ENCODE measurements around the gene AK9. TPM values are rescaled to one million over a fixed set of nuclear protein-coding genes. Genes with fewer than 3 reads are reported as not detected.

The AK9 gene
- total RNA-seq, 4 donors from 2014 or later = 8.4 to 15.0 (median 10.6) TPM

DNA sequence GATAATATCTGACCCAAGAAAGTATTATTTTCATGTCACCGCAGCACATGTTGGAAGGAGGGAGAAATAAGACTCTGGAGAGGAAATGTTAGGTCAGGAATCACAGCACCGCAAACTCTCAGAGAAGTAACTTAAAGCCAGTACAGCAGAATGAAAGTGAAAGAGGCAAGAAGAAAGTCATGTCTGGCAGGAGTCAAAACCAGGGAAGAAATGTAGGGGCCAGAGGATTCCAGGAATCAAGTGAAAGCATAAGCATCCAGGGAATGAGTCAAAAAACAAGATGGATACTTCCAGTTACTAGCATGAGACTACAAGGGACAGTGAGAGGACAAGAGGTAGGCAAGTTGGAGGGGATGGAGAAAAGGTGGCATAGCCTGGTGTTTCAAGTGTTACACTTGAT, 80.4 kb downstream of the AK9 start:
- Histone ChIP-seq H3K9me3 (no peaks in the 10 kb centered on the region), H3K36me3 (peaks cover 0 to 16% (median 12%) of the 10 kb centered on the region in 4 donors), H3K27ac (replicated peaks in 1 of 4) (no peak overlapping the region), H3K4me1 (no peaks in the 10 kb centered on the region), H3K27me3 (no peaks in the 10 kb centered on the region), H3K4me3 (no peak overlapping the region)
- TF ChIP-seq, protein P1, sequence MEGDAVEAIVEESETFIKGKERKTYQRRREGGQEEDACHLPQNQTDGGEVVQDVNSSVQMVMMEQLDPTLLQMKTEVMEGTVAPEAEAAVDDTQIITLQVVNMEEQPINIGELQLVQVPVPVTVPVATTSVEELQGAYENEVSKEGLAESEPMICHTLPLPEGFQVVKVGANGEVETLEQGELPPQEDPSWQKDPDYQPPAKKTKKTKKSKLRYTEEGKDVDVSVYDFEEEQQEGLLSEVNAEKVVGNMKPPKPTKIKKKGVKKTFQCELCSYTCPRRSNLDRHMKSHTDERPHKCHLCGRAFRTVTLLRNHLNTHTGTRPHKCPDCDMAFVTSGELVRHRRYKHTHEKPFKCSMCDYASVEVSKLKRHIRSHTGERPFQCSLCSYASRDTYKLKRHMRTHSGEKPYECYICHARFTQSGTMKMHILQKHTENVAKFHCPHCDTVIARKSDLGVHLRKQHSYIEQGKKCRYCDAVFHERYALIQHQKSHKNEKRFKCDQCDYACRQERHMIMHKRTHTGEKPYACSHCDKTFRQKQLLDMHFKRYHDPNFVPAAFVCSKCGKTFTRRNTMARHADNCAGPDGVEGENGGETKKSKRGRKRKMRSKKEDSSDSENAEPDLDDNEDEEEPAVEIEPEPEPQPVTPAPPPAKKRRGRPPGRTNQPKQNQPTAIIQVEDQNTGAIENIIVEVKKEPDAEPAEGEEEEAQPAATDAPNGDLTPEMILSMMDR (IDR thresholded peaks at IDR 0.05) = no peak
- no peak for TF ChIP-seq EP300 (IDR thresholded peaks at IDR 0.05)
- no peak for TF ChIP-seq POLR2AphosphoS5 (IDR thresholded peaks at IDR 0.05)
- no peak for TF ChIP-seq POLR2A (IDR thresholded peaks at IDR 0.05; ENCODE audit: low read depth)
- no peak for DNase-seq (ENCODE audit: extremely low spot score)
- 69% methylated on average over 2 of the region's 2 CpGs for WGBS
- intact Hi-C loops (cut with DNase I) = no loop called here

- intact Hi-C loops (cut with DNase I) = no loop called here
- TF ChIP-seq EP300 (IDR thresholded peaks at IDR 0.05) (no peak), POLR2A (IDR thresholded peaks at IDR 0.05; ENCODE audit: low read depth) (no peak), POLR2AphosphoS5 (IDR thresholded peaks at IDR 0.05) (no peak)
- TF ChIP-seq, protein P1 (IDR thresholded peaks at IDR 0.05) = no peak
- 59% methylated on average over 1 of the region's 1 CpG for WGBS
- no peak overlapping the region for H3K27ac ChIP-seq (replicated peaks in 1 of 4)
- DNase-seq (ENCODE audit: extremely low spot score) = no peak
- no peak overlapping the region for H3K4me3 ChIP-seq
- no peaks in the 10 kb centered on the region for H3K9me3 ChIP-seq
- peaks cover 0 to 16% (median 12%) of the 10 kb centered on the region in 4 donors for H3K36me3 ChIP-seq
- no peaks in the 10 kb centered on the region for H3K4me1 ChIP-seq
- no peaks in the 10 kb centered on the region for H3K27me3 ChIP-seq
Measured at GRCh38 chr6:109609737-109610136, 81.3 kb downstream of the AK9 start.

- Histone ChIP-seq H3K27me3 (no peaks in the 10 kb centered on the region), H3K4me3 (no peak overlapping the region), H3K27ac (replicated peaks in 1 of 4) (no peak overlapping the region), H3K9me3 (peaks cover 0 to 6% (median 0%) of the 10 kb centered on the region in 4 donors), H3K36me3 (peaks cover 0 to 16% (median 9%) of the 10 kb centered on the region in 4 donors), H3K4me1 (no peaks in the 10 kb centered on the region)
- intact Hi-C loops (cut with DNase I) = no loop called here
- TF ChIP-seq, protein P1 (IDR thresholded peaks at IDR 0.05) = no peak
- TF ChIP-seq POLR2A (IDR thresholded peaks at IDR 0.05; ENCODE audit: low read depth) = no peak
- TF ChIP-seq EP300 (IDR thresholded peaks at IDR 0.05) = no peak
- no peak for TF ChIP-seq POLR2AphosphoS5 (IDR thresholded peaks at IDR 0.05)
- no peak for DNase-seq (ENCODE audit: extremely low spot score)
- 96% methylated on average over 2 of the region's 2 CpGs for WGBS
Measured at GRCh38 chr6:109606359-109606758, 84.6 kb downstream of the AK9 start.

GRCh38 chr6:109595998-109596397, 95.0 kb downstream of the AK9 start:
- Histone ChIP-seq H3K4me1 (no peaks in the 10 kb centered on the region), H3K27me3 (no peaks in the 10 kb centered on the region), H3K36me3 (no peaks in the 10 kb centered on the region), H3K27ac (replicated peaks in 1 of 4) (no peak overlapping the region), H3K9me3 (peaks cover 0 to 9% (median 2%) of the 10 kb centered on the region in 4 donors), H3K4me3 (no peak overlapping the region)
- WGBS = 32% methylated on average over 2 of the region's 2 CpGs
- TF ChIP-seq POLR2A (IDR thresholded peaks at IDR 0.05; ENCODE audit: low read depth) (no peak), POLR2AphosphoS5 (IDR thresholded peaks at IDR 0.05) (no peak), EP300 (IDR thresholded peaks at IDR 0.05) (no peak)
- TF ChIP-seq, protein P1 (IDR thresholded peaks at IDR 0.05) = no peak
- intact Hi-C loops (cut with DNase I) = no loop called here
- no peak for DNase-seq (ENCODE audit: extremely low spot score)

GRCh38 chr6:109580519-109580918, 110.5 kb downstream of the AK9 start:
- H3K36me3 ChIP-seq = peaks cover 0 to 7% (median 2%) of the 10 kb centered on the region in 4 donors
- intact Hi-C loops (cut with DNase I) = no loop called here
- H3K9me3 ChIP-seq = no peaks in the 10 kb centered on the region
- TF ChIP-seq POLR2AphosphoS5 (IDR thresholded peaks at IDR 0.05) (no peak), EP300 (IDR thresholded peaks at IDR 0.05) (no peak), POLR2A (IDR thresholded peaks at IDR 0.05; ENCODE audit: low read depth) (no peak)
- TF ChIP-seq, protein P1 (IDR thresholded peaks at IDR 0.05) = no peak
- H3K4me3 ChIP-seq = no peak overlapping the region
- no peaks in the 10 kb centered on the region for H3K4me1 ChIP-seq
- H3K27ac ChIP-seq (replicated peaks in 1 of 4) = no peak overlapping the region
- no peak for DNase-seq (ENCODE audit: extremely low spot score)
- WGBS = 76% methylated on average over 8 of the region's 8 CpGs
- no peaks in the 10 kb centered on the region for H3K27me3 ChIP-seq
